ENCODE measurements around the gene C1QTNF6.
"Not testable (repeated sequence)": the region's sequence is repeated elsewhere in the genome, so short reads cannot be mapped to it uniquely, and the experiment has no call there.

C1QTNF6 gene

DNA sequence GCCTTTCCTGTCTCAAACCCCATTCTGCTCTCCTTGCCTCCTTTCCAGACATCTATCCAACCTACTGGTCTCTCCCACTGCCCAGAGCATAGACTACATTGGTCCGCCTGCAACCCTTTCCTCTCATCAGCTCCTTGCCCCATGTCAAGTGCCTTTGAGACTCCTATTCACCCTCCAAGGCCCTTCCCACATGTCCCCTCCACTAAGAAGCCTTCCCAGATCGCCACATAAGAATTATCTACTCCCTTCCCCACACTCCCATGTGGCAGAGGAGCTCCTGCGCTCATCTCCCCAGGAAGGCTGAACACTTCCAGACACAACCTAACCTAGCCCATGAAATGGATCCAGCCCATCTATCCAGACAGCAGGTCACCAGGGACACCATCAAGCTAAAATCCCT is 10.3 kb downstream of the C1QTNF6 start:
- DNase-seq (ENCODE audit: low read depth in 2 of 2, low spot score in 1 of 2) = no peak

DNA sequence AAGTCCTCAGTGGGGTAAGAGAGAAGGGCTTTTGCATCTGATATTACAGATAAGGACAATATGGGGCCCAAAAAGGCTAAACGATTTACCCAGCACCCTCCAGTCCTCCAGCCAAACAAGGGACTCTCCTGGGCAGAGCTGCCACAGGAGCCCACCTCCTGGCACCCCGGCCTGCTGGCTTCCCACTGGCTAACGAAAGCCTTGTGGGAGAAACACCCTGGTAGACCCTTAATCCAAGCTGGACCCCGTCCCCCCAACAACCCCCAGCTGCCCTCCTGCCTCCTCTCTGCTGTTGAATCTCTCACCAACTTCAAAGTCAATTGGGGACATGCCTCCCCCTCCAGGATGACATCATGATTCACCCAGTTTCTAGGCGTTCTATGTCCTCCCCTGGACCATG is 10.8 kb downstream of the C1QTNF6 start:
- DNase-seq (ENCODE audit: low read depth in 2 of 2, low spot score in 1 of 2) = no peak

DNA sequence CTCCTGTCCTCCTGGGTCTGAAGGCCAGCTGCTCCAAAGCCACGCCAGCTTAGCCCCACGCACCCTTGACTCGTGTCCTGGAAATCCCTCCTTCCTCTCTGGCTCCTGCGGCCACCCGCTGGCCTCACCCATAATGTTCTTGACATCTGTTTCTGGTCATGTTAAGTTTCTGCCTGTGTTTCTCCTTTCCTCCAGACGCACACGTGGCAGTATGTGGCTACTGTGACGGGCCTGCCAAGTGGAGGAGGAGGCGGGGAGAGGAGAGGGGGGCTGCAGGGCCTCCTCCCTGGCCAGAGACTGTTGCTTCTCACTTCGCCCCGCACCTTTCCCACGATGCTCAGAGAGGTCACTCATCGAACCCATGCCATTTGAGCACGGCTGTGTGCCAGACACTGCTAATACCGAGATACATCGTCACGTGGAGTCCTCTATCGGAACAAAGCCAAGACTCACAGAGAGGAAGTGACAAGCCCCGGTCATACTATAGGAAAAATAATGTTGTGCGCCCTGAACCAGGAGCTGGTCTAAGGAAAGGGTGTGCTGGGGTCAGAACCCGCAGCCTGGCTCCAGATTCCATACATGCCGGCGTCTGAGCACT is 11.5 kb downstream of the C1QTNF6 start:
- DNase-seq (ENCODE audit: low read depth in 2 of 2, low spot score in 1 of 2) = no peak

DNA sequence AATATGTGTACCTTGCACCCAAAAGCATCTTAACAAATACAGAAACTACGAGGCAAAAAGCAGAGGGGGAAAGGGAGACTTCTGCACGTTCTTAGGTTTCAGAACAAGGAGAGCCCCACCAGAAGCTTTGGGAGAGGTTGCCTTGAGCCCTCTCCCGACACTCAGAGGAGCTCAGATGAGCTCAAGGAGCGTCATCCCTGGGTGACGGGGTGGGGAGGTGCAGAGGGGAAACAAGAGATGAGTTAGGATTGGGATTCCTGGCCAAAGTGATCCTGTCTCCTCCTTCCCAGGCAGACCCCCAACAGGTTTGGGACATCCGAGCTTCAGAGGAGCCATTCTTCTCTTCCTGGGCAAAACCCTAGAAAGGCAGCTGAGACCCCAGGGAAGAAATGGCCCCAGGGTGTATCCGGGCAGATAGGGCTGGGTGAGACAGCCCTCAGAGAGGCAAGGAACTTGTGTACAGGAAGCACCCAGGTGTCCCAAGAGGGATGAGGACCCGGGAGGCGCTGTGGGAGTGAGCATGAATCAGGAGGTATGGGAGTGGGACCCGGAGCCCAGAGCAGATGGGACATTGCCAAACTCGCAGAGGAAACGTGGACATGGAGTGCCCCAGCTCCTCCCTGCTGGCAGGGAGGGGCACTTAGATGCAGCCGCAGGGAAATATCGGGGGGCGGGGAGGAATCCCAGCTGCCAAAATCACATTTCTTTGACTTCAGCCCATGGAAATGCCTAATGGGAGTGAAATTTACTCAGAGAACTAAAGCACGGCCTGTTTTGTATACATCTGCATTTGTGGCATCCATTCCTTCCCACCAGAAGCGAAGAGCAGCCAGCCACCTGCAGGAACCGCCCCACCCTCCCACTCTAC is 12.4 kb downstream of the C1QTNF6 start:
- no peak for DNase-seq (ENCODE audit: low read depth in 2 of 2, low spot score in 1 of 2)

DNA sequence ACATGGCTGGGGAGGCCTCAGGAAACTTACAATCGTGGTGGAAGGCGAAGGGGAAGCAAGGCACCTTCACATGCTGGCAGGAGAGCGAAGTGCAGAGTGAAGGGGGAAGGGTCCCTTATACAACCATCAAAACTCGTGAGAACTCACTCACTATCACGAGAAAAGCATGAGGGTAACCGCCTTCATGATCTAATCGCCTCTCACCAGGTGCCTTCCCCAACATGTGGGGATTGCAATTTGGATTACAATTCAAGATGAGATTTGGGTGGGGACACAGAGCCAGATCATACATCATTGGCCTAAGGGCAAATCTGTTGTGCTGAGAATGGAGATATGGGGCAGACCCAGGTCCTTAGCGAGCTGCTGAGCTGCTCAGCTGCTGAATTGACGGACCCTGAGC is 13.1 kb downstream of the C1QTNF6 start:
- no peak for DNase-seq (ENCODE audit: low read depth in 2 of 2, low spot score in 1 of 2)

DNA sequence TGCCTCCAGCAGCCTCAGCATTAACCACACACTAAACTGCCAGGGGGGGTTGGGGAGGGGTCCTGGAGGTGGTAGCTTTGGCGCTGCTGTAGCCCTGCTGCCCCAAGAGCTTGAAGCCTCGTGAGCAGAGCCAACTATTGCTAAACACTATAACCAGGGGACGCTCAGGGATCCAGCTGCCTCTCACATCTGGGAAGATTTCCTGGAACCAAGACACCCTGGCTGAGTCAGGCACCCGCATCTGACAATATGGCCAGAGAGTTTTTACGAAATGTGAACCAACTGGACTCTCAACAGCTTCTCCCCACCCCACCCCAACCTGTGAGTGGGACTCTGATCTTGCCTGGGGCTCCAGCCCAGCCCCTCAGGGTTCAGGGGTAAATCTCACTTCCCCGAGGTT is 14.3 kb downstream of the C1QTNF6 start:
- no peak for DNase-seq (ENCODE audit: low read depth in 2 of 2, low spot score in 1 of 2)

DNA sequence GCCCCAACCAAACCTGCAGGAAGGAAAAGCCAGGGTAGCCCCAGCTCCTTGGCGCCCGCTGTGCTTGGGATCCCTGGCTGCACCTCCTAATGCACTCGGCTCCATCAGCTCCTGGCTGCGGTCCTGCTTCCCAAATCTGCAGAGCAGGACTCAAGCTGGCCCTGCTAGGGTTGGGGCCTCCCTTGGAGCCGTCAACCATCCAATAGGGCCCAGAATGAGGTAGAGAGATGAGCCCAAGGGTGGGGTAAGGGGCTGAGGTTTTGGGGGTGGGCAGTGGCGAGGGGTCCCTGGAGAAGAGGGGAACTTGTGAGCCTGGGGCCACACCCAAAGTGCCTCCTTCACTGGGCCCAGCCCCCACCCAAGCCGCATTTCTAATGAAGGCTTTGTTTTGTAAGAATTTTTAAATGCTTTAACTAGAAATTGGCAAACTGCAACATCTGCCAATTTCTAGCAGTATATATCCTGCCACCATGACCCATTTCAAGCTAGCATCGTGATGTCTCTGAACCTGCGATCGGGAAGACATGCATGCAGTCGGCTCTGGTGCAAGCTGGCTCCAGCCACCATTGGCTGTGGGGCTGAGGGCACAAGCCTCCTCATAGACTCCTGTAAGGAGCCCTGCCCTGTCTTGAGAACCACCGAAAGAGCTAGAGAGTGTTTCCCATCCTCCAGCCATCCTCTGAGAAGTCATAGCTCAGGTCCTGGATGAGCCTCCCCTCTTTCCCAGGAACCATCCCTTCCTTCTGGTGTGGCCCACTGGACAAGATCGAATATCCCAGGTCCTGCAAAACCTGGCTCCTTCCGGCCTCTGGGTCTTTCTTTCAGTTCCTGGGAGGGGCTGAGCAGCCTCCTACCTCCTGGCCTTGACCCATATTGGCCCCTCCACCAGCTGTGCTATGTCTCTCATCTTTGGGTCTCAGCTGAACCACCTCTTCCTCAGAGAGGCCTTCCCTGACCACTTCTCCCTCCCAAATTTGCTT is 15.5 kb downstream of the C1QTNF6 start:
- DNase-seq (ENCODE audit: low read depth in 2 of 2, low spot score in 1 of 2) = no peak

DNA sequence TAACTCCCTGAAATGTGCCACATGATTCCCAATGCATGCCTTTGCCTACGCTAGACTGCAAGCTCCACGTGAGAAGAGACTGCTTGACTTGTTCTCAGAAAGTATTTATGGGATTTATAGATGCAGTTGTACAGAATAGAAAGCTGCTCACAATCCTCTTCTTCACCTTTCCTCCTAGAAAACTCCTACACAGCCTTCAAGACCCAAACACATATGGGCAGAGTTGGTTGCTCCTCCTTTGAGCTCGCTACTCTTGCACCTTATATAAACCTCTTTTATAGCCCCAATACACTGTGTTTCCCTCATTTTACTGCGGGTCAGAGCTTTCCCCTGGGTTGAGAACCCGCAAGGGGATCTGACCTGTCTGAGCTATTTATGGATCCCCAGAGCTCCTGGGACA is 16.4 kb downstream of the C1QTNF6 start:
- no peak for DNase-seq (ENCODE audit: low read depth in 2 of 2, low spot score in 1 of 2)

DNA sequence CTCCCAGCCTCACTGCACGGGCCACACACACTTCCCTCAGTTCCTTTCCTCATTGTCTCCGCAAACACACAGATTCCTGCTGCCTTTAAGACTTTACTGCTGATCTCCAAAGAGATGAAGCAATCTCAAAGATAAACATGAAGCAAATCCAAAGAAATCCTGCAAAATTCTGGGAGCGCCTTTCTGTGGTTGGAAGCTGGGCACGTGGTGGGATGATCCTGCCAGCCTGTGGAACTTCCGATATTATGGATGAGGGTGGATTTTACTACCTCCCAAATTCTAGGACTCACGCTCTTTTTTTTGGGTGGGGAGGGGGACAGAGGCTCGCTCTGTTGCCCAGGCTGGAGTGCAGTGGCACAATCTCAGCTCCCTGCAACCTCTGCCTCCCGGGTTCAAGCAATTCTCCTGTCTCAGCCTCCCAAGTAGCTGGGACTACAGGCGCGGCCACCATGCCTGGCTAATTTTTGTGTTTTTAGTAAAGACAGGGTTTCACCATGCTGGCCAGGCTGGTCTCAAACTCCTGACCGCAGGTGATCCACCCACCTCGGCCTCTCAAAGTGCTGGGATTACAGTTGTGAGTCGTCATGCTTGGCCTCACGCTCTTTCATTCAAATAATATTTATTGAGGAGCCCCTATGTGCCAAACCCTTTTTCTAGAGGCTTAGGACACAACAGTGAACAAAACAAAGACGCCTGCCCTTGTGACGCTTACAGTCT is 17.2 kb downstream of the C1QTNF6 start:
- DNase-seq (ENCODE audit: low read depth in 2 of 2, low spot score in 1 of 2) = not testable (repeated sequence)

DNA sequence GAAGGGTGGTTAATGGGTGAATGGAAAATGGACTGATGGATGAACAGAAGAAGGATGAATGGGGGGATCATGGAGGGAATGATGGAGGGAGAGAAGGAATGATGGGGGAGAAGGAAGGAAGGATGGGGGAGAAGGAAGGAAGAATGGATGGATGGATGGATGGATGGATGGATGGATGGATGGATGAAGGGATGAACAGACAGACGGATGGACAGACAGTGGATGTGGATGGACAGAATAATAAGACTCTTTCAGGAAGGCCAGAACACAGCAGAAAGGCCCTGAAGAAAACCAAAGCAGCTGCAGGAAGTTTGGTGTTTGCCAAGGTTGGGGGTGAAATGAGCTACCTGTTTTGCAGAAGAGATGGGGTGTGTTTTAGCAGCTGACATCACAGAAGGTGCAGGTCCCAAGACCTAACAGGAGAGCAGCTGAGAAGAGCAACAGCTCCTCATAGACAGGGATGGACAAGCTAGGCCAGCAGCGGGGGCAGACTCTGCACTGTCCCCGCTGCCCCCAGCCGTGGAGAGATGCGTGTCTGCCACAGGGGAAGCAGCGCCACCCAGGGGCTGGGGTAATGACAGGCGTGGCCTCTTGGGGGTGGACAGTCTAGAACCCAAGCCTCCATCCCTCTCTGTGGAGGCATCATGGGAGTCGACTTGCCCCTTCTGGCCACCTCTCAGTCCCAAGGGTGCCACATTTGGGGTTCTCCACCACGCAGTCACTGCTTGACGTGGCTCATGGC is 17.9 kb downstream of the C1QTNF6 start:
- DNase-seq (ENCODE audit: low read depth in 2 of 2, low spot score in 1 of 2) = no peak

DNA sequence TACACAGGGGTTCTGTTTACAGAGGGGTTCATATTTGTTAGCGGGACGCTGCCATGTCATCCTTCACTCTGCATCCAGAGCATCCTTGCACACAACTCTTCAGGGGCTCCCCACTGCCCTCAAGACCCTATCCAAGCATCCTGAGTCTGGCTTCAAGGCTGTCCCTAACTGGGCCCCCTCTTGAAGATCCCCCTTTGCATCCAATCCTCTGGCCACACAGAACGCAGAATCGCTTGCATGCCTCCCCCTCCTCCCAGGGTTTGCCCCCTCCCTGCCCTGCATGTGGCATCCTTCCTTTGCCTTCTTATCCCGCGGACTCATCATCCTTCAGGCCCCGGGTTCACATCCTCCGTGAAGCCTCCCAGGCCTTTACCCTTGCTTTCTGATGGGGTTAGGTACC is 18.6 kb downstream of the C1QTNF6 start:
- DNase-seq (ENCODE audit: low read depth in 2 of 2, low spot score in 1 of 2) = no peak

DNA sequence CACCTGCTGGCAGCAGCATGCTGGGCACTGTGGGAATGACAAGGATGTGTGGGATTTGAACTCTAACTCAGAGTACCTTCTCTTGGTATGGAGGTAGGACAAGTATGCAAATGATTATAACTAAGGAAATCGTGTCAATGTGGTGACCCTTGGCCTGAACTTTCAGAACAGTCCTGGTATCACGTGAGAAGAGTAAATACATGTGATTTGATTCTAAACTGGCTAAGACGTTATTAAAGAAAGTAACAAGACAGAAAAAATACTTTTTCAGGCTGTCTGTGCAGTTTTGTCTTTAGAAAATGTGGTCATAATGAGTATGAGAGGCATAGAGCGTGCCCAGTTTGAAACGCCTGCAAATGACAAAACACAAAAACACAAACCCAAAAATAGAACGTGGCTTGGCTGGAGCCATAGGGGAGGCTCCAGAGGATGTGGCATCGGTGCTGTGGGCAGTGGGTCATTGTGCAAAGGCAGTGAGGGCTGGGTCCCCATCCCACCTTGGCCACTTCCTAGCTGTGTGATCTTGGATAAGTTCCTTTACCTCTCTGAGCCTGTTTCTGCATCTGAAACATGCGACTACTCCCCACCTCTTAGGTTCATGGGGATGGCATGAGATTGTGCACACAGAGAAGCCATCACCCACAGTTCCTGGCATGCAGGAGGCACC is 19.9 kb downstream of the C1QTNF6 start:
- no peak for DNase-seq (ENCODE audit: low read depth in 2 of 2, low spot score in 1 of 2)

DNA sequence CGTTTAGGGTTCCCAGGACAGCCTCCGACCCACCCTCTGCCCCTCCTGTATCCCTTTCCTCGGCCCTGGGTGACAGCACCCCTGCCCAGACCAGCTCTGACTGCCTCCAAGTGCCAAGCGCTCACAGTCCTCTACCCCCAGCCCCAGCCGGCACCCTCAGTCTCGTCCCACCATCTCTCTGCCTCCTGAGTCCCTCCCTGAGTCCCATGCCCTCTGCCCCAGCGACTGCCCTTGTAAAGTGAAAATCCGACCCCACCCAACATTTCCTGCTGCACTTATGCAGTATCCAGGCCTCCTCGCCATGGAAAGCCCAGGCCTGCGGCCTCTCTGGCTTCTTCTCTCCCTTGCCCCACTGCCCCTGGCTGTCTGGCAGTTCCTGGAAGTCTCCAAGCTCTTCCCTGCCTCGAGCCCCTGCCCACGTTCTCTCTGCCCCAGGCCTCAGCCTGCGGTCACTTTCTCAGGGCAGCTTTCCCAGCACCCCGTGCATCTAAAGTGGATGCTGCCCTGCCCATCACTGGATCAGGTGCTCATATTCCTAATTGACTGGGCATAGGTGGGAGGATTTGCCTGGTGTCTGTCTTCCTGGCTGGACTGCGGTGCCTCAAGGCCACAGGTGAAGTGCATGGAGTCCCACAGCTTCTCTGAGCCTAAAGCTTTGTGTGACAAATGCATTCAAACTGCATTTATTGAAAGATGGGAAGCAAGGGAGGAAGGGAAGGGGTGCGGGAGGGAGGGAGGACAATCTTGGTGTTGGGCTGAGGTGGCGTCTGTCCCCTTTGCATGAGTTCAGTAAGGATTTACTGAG is 20.7 kb downstream of the C1QTNF6 start:
- DNase-seq (ENCODE audit: low read depth in 2 of 2, low spot score in 1 of 2) = no peak

DNA sequence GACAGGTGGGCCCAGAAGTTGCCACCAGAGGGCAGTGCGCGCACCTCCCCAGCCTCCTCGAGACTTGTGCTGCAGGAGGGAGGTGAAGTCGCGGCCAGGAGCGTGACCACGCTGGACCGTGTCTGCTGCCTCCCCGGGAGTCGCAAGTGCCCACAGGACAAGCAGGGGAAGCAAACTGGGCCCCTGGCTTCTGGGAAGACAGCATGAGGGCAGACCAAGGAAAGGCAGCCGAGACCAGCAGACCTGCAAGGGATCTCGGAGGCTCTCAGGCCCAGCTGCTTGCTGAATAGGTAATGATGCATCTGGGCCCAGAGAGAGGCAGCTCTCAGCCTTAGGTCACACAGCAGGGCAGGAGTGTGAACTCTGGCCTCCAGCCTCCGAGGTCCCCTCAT is 21.4 kb downstream of the C1QTNF6 start:
- DNase-seq (ENCODE audit: low read depth in 2 of 2, low spot score in 1 of 2) = peak; percentile 73

DNA sequence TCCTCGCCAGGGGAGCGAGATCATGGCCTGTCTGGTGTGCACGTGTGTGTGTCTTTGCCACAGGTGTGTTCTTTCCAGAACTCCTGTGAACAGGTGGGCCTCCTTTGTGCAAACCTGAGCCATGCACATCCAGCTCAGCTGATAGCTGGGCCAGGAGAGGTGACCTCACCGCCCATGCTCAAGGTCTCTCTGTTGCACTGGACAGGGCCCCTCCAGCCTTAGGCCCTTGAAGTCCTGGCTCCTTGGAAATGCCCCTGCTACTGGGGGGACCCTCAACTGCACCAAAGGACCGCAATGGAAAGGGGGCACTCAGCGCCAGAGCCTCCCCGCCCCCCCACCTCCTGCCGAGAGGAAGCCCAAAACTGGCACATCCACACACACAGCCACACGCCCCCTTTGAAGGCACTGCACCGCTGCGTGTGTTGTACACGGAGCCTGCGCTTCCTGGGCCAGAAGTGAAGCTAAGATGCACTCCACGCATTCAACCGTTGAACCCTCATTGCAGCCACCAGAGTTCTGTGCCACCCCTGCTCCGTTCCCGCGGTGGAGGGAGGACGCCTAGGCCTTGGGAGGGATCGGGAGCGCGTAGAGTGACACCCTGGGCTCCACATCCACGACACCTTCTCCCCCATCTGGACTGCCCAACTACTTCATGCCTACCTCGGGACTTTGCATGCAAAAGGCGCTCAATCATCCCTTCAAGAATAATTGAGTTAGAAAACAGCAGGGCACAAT is 21.9 kb downstream of the C1QTNF6 start:
- DNase-seq (ENCODE audit: low read depth in 2 of 2, low spot score in 1 of 2) = no peak

DNA sequence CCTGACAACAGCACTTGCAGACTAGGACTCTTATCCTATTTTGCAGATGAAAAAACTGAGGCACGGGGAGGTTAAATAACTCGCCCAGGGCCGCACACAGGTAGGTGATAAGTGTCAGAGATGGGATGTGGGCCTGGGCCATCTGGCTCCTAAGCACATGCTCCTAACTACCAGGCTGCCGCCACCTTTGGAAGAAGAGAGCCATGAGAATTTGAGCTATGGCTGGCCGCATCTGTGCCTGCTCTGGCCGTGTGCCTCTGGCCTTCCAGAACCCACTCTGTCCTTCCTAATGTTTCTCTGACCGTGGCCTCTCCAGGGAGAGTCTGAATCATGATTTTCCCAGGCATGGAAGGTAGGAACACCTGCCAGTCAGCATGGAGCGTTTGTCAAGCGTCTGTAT is 23.0 kb downstream of the C1QTNF6 start:
- DNase-seq (ENCODE audit: low read depth in 2 of 2, low spot score in 1 of 2) = no peak

DNA sequence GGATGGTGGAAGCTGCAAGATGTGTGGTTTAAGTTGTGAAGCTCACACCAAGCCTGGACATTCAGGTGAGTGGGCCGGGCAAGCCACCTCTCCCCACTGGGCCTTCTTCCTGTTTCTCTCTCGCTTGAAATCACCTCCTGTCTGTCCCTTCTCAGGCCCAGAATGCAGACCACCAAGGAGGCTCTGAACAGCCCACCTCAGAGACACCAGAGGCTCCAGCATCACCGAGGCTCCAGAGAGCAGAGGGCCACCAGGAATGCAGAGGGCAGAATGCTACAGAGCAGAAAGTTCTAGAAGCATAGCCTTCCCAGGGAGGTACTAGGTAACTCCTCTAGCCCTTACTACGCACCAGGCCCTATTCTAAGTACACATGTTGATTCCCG is 23.6 kb downstream of the C1QTNF6 start:
- no peak for DNase-seq (ENCODE audit: low read depth in 2 of 2, low spot score in 1 of 2)
